Chondrocyte (in vitro differentiated cells): ENCODE data around the gene QRFP. TPM values are rescaled to one million over a fixed set of nuclear protein-coding genes. Genes with fewer than 3 reads are reported as not detected.

ENCODE experiments used
- DNase-seq: peaks from one replicate; pipeline ENCODE4 v3.0.0; 2021; ENCODE audit warnings: mixed read lengths, low spot score
- H3K27ac Mint-ChIP-seq: one replicate; pipeline ENCODE4 v1.8.0; 2021; ENCODE audit warnings: mild to moderate bottlenecking, moderate library complexity, mixed read lengths; ENCODE audit not compliant: unreplicated experiment
- H3K27me3 Mint-ChIP-seq: 2 replicates; pipeline ENCODE4 v1.8.0; 2021; ENCODE audit warnings: low read depth, mixed read lengths
- H3K36me3 Mint-ChIP-seq: 2 replicates; pipeline ENCODE4 v1.8.0; 2021; ENCODE audit warnings: low read depth, mixed read lengths
- H3K4me1 Mint-ChIP-seq: 2 replicates; pipeline ENCODE4 v1.8.0; 2021; ENCODE audit warnings: low read depth, mild to moderate bottlenecking, mixed read lengths
- H3K4me3 Mint-ChIP-seq: one replicate; pipeline ENCODE4 v1.8.0; 2021; ENCODE audit warnings: mild to moderate bottlenecking, moderate library complexity, mixed read lengths; ENCODE audit not compliant: unreplicated experiment
- H3K9me3 Mint-ChIP-seq: 2 replicates; pipeline ENCODE4 v1.8.0; 2021; ENCODE audit warnings: low read depth, mixed read lengths
- CTCF ChIP-seq: fragments of 200-600 bp; sonication (generic); IDR thresholded peaks from 2 replicates; pipeline ENCODE4 v1.5.0; 2021; ENCODE audit warnings: antibody characterized with exemption, mild to moderate bottlenecking, moderate library complexity
- total RNA-seq: library from RNA; stranded (reverse); gene quantifications from 3 replicates; pipeline ENCODE4 v1.2.1, GENCODE V29; 2021

The QRFP gene
- total RNA-seq, 1 donor from 2014 or later: not detected

GRCh38 chr9:130938652-130939404 is 42.2 kb upstream of the QRFP start, which contains the start of gene FIBCD1:
Gene FIBCD1 (minus strand): TSS chr9:130939247. CDS start chr9:130938607, 640 bp downstream.
- H3K27me3 Mint-ChIP-seq: peaks cover 6% of the 10 kb centered on the region
- H3K27ac Mint-ChIP-seq: peak within 1 kb of the TSS; percentile 17
- no peaks in the 10 kb centered on the region for H3K9me3 Mint-ChIP-seq
- H3K4me3 Mint-ChIP-seq: peak within 1 kb of the TSS; percentile 91
- TF ChIP-seq CTCF: peak; percentile 71
- peaks cover 38% of the 10 kb centered on the region for H3K4me1 Mint-ChIP-seq
- no peaks in the 10 kb centered on the region for H3K36me3 Mint-ChIP-seq
- DNase-seq: no peak

GRCh38 chr9:130938184-130938651 is 41.6 kb upstream of the QRFP start:
- peak overlapping the region; percentile 55 for H3K4me3 Mint-ChIP-seq
- no peak for TF ChIP-seq CTCF
- peaks cover 5% of the 10 kb centered on the region for H3K27me3 Mint-ChIP-seq
- DNase-seq: no peak
- H3K9me3 Mint-ChIP-seq: no peaks in the 10 kb centered on the region
- H3K4me1 Mint-ChIP-seq: peaks cover 39% of the 10 kb centered on the region
- no peaks in the 10 kb centered on the region for H3K36me3 Mint-ChIP-seq
- no peak overlapping the region for H3K27ac Mint-ChIP-seq

GRCh38 chr9:130937146-130938076 is 40.8 kb upstream of the QRFP start:
- DNase-seq: no peak
- Mint-ChIP-seq H3K36me3 (no peaks in the 10 kb centered on the region), H3K27me3 (peaks cover 5% of the 10 kb centered on the region), H3K4me1 (peaks cover 47% of the 10 kb centered on the region), H3K4me3 (peak overlapping the region; percentile 55), H3K9me3 (no peaks in the 10 kb centered on the region), H3K27ac (no peak overlapping the region)
- no peak for TF ChIP-seq CTCF

GRCh38 chr9:130936285-130937117 is 39.9 kb upstream of the QRFP start:
- DNase-seq: peak; percentile 98
- peak overlapping the region; percentile 40 for H3K4me3 Mint-ChIP-seq
- H3K4me1 Mint-ChIP-seq: peaks cover 48% of the 10 kb centered on the region
- H3K27me3 Mint-ChIP-seq: no peaks in the 10 kb centered on the region
- no peaks in the 10 kb centered on the region for H3K36me3 Mint-ChIP-seq
- no peak for TF ChIP-seq CTCF
- peak overlapping the region; percentile 85 for H3K27ac Mint-ChIP-seq
- H3K9me3 Mint-ChIP-seq: no peaks in the 10 kb centered on the region
